Activated naive CD4-positive, alpha-beta T cell treated with anti-CD3 and anti-CD28 coated beads, Interleukin-2, amount 10 ng/mL, durations not matched to agents 7 days and 5 days (primary cell): Measurements from ENCODE around the gene EPHA5.

Experiments
- CTCF ChIA-PET: fragments of 350-600 bp; sonication (Branson Sonifier 250); formaldehyde crosslinking; loops from one replicate; lab custom pipeline; 2021; ENCODE audit warnings: antibody characterized with exemption; lab: Charles Lee
- DNase-seq: peaks from one replicate; pipeline ENCODE4 v3.0.0-alpha.2; 2020
- H3K27ac Mint-ChIP-seq: one replicate; pipeline ENCODE4 v1.8.0; 2021; ENCODE audit warnings: mild to moderate bottlenecking, moderate library complexity, mixed read lengths
- H3K27me3 Mint-ChIP-seq: one replicate; pipeline ENCODE4 v1.8.0; 2021; ENCODE audit warnings: mild to moderate bottlenecking, mixed read lengths
- H3K36me3 Mint-ChIP-seq: one replicate; pipeline ENCODE4 v1.8.0; 2021; ENCODE audit warnings: mixed read lengths
- H3K4me1 Mint-ChIP-seq: one replicate; pipeline ENCODE4 v1.8.0; 2021; ENCODE audit warnings: mixed read lengths
- H3K4me3 Mint-ChIP-seq: one replicate; pipeline ENCODE4 v1.8.0; 2021; ENCODE audit warnings: mild to moderate bottlenecking, moderate library complexity, mixed read lengths
- H3K9me3 Mint-ChIP-seq: one replicate; pipeline ENCODE4 v1.8.0; 2021; ENCODE audit warnings: mixed read lengths

The EPHA5 gene

GRCh38 chr4:65589921-65590320 is 80.4 kb downstream of the EPHA5 start:
- no peaks in the 10 kb centered on the region for H3K36me3 Mint-ChIP-seq
- H3K4me1 Mint-ChIP-seq, result no peaks in the 10 kb centered on the region
- DNase-seq, result no peak
- no peak overlapping the region for H3K27ac Mint-ChIP-seq
- H3K9me3 Mint-ChIP-seq, result peaks cover 3% of the 10 kb centered on the region
- no peak overlapping the region for H3K4me3 Mint-ChIP-seq
- no peaks in the 10 kb centered on the region for H3K27me3 Mint-ChIP-seq
- CTCF ChIA-PET, result interaction anchor here (0.6 kb wide), 1 partner anchor 102 kb away, joined by 4 read pairs; no protein-coding TSS in a partner anchor

DNA sequence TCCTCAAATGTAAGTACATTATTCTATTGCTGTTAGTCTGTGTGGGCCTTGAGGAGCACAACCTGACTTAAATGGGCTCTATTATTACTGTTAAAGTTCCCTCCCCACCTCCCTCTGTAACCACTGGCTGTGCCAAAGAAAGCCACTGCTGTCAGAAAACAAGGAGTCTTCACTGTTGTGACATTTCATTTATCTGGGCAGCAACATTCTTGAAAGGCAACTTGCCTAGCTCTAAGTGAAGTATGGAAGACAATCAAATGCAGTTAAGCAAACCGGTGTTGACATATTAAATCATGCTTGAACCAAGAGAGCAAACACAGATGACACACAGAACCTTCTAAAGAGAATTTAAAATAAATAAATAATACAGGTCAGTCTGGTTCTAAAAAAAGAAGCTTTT is 81.0 kb downstream of the EPHA5 start:
- DNase-seq, result no peak
- CTCF ChIA-PET, result no interaction called here
- peaks cover 3% of the 10 kb centered on the region for H3K9me3 Mint-ChIP-seq
- no peaks in the 10 kb centered on the region for H3K4me1 Mint-ChIP-seq
- no peak overlapping the region for H3K4me3 Mint-ChIP-seq
- no peaks in the 10 kb centered on the region for H3K27me3 Mint-ChIP-seq
- H3K36me3 Mint-ChIP-seq, result no peaks in the 10 kb centered on the region
- H3K27ac Mint-ChIP-seq, result no peak overlapping the region

DNA sequence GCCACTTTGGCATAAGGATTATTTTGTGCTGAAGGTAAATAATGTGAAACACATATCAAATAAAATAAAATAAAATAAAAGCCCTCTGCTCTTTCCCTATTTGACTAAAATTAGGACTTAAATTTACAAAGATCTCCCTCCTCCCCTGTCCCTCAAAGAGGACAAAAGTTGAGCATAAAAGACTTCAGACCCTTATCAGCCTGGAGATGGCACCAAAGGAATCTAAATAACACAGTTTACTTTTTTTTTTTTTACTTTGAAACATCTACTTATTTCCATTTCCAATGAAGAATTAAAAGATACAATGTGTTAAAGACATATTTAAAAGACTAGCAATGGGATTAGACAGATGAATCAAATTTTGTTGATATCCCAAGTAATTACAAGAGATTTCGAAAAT is 89.7 kb downstream of the EPHA5 start:
- Mint-ChIP-seq H3K36me3 (no peaks in the 10 kb centered on the region), H3K9me3 (no peaks in the 10 kb centered on the region), H3K4me1 (no peaks in the 10 kb centered on the region), H3K4me3 (no peak overlapping the region), H3K27me3 (no peaks in the 10 kb centered on the region), H3K27ac (no peak overlapping the region)
- CTCF ChIA-PET, result no interaction called here
- DNase-seq, result no peak

DNA sequence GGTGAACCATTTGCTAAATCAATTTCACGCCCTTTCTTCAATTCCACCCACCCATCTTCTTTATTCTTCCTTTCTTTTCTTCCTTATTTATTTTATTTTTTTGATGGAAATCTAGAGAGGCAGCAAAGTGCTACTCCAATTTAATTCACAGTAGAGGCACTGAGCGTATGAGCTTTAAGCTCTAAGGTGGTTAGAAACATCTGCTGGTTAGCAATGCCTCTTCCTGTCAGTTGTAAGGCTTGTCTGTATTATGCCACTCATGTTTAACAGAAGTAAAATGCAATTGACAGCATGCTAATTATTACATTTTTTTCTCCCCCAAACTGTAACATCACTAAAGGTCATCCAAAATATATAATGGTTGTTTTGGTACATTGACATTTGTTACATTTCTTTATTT is 103.8 kb downstream of the EPHA5 start:
- Mint-ChIP-seq H3K27ac (no peak overlapping the region), H3K36me3 (no peaks in the 10 kb centered on the region), H3K27me3 (no peaks in the 10 kb centered on the region), H3K4me3 (no peak overlapping the region), H3K4me1 (no peaks in the 10 kb centered on the region), H3K9me3 (no peaks in the 10 kb centered on the region)
- CTCF ChIA-PET, result no interaction called here
- no peak for DNase-seq

GRCh38 chr4:65561164-65561563 is 109.1 kb downstream of the EPHA5 start:
- CTCF ChIA-PET, result interaction anchor here (0.7 kb wide), 1 partner anchor 965 kb away, joined by 3 read pairs; no protein-coding TSS in a partner anchor
- Mint-ChIP-seq H3K4me1 (no peaks in the 10 kb centered on the region), H3K27me3 (no peaks in the 10 kb centered on the region), H3K36me3 (no peaks in the 10 kb centered on the region), H3K9me3 (no peaks in the 10 kb centered on the region), H3K27ac (no peak overlapping the region), H3K4me3 (no peak overlapping the region)
- no peak for DNase-seq

GRCh38 chr4:65559270-65559669 is 111.0 kb downstream of the EPHA5 start:
- Mint-ChIP-seq H3K4me1 (no peaks in the 10 kb centered on the region), H3K4me3 (no peak overlapping the region), H3K27me3 (no peaks in the 10 kb centered on the region), H3K9me3 (no peaks in the 10 kb centered on the region), H3K27ac (no peak overlapping the region), H3K36me3 (no peaks in the 10 kb centered on the region)
- CTCF ChIA-PET, result no interaction called here
- no peak for DNase-seq

DNA sequence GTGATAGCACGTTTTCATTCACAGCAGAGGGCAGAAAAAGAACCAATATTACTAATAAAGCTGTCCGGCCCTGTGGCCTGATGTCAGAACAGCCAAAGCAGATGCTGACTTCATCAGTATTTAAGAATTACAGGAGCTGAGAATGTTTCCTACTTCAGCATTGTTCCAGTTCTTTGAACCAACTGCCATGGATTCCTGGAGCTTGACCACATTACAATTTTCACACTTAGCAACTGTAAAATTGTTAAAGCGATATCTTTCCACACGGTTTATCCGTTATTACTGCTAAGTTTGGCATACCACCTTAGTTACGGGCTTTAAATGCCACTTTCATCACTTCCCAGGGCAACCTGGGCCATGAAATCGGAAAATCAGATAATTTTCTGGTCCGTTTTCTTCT is 118.2 kb downstream of the EPHA5 start:
- no peak for DNase-seq
- Mint-ChIP-seq H3K4me3 (no peak overlapping the region), H3K27me3 (no peaks in the 10 kb centered on the region), H3K36me3 (no peaks in the 10 kb centered on the region), H3K9me3 (no peaks in the 10 kb centered on the region), H3K27ac (no peak overlapping the region), H3K4me1 (no peaks in the 10 kb centered on the region)
- CTCF ChIA-PET, result no interaction called here

DNA sequence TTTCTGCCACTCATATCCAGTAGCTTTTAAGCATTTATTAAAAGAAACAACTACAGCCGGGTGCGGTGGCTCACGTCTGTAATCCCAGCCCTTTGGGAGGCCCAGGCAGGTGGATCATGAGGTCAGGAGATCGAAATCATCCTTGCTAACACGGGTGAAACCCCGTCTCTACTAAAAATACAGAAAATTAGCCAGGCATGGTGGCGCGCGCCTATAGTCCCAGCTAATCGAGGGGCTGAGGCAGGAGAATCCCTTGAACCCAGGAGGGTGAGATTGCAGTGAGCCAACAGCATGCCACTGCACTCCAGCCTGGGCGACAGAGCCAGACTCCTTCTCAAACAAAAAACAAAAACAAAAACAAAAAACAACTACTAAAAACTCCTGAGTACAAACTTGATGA is 119.8 kb downstream of the EPHA5 start:
- no peaks in the 10 kb centered on the region for H3K4me1 Mint-ChIP-seq

DNA sequence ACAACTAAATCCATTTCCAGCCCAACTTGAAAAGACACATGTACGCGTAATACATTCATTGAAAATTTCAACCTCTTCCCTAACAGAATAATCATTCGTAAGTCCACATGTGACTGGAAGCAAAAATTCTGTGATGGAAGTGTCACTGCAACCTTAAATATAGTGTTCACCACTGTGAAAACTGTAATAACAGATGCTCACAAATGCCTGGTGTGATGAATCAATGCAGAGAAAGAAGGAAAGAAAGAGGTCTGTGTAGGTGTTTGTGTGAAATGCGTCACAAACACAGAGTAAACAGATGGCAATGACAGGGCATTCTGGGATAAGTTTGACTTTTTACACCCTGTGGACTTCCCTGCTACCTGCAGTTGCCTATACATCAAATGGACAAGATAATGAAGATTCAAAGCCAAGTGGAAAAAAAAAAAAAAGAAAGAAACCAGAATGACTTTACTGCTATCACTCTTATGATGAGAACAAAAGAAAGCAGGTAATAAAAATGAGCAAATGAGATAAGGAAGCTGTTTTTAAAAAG is 123.3 kb downstream of the EPHA5 start:
- no peaks in the 10 kb centered on the region for H3K36me3 Mint-ChIP-seq
- no peaks in the 10 kb centered on the region for H3K27me3 Mint-ChIP-seq
- no peak overlapping the region for H3K4me3 Mint-ChIP-seq
- CTCF ChIA-PET, result no interaction called here
- no peak overlapping the region for H3K27ac Mint-ChIP-seq
- DNase-seq, result no peak
- peaks cover 3% of the 10 kb centered on the region for H3K9me3 Mint-ChIP-seq
- H3K4me1 Mint-ChIP-seq, result no peaks in the 10 kb centered on the region

More for the DNA sequence above, 119.8 kb downstream of the EPHA5 start:
- no peak overlapping the region for H3K27ac Mint-ChIP-seq
- no peaks in the 10 kb centered on the region for H3K9me3 Mint-ChIP-seq
- no peaks in the 10 kb centered on the region for H3K36me3 Mint-ChIP-seq
- DNase-seq, result no peak
- no peak overlapping the region for H3K4me3 Mint-ChIP-seq
- CTCF ChIA-PET, result no interaction called here
- H3K27me3 Mint-ChIP-seq, result no peaks in the 10 kb centered on the region

- CTCF ChIA-PET, result no interaction called here
- no peaks in the 10 kb centered on the region for H3K36me3 Mint-ChIP-seq
- H3K4me1 Mint-ChIP-seq, result no peaks in the 10 kb centered on the region
- no peak overlapping the region for H3K4me3 Mint-ChIP-seq
- no peak for DNase-seq
- no peaks in the 10 kb centered on the region for H3K27me3 Mint-ChIP-seq
- no peak overlapping the region for H3K27ac Mint-ChIP-seq
- H3K9me3 Mint-ChIP-seq, result peaks cover 3% of the 10 kb centered on the region
Observed at GRCh38 chr4:65538571-65538970, 131.7 kb downstream of the EPHA5 start.

GRCh38 chr4:65535113-65535512 is 135.2 kb downstream of the EPHA5 start:
- CTCF ChIA-PET, result no interaction called here
- Mint-ChIP-seq H3K4me1 (no peaks in the 10 kb centered on the region), H3K9me3 (no peaks in the 10 kb centered on the region), H3K4me3 (no peak overlapping the region), H3K36me3 (no peaks in the 10 kb centered on the region), H3K27ac (no peak overlapping the region), H3K27me3 (no peaks in the 10 kb centered on the region)
- DNase-seq, result no peak

DNA sequence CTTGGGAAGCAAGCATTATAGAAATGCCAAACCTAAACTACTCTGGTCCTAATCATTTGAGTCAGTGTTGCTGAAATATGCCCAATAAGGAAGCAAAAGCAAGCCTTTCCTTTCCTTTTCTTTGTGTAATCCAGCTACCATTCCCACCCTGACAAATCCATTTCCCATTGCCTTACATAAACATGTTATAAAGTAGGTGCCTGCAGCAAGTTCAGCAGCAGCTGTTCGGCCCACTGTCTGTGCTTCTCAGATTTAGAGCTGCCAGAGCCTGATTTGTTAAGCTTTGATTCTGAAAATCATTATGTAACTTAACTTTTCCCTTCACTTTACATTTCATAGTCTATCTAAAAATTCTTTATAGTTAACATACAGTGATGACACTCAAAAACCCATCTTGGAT is 148.6 kb downstream of the EPHA5 start:
- Mint-ChIP-seq H3K27me3 (no peaks in the 10 kb centered on the region), H3K36me3 (no peaks in the 10 kb centered on the region), H3K4me1 (no peaks in the 10 kb centered on the region), H3K9me3 (peaks cover 2% of the 10 kb centered on the region), H3K27ac (no peak overlapping the region), H3K4me3 (no peak overlapping the region)
- no peak for DNase-seq
- CTCF ChIA-PET, result no interaction called here

DNA sequence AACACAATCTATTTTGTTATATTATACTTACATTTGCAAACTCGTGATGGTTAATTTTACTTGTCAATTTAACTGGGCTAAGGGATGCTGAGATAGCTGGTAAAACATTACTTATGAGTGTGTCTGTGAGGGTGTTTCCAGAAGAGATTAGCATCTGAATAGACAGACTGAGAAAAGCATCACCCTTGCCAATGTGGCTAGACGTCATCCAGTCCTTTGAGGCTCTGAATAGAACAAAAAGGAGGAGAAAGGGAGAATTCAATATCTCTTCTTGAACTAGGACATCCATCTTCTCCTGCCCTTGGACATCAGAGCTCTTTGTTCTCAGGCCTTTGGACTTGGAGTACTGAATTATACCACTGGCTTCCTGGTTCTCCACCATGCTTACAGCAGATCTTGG is 154.6 kb downstream of the EPHA5 start:
- Mint-ChIP-seq H3K4me1 (no peaks in the 10 kb centered on the region), H3K27ac (no peak overlapping the region), H3K27me3 (no peaks in the 10 kb centered on the region), H3K4me3 (no peak overlapping the region), H3K36me3 (no peaks in the 10 kb centered on the region), H3K9me3 (peaks cover 1% of the 10 kb centered on the region)
- DNase-seq, result no peak
- CTCF ChIA-PET, result no interaction called here

DNA sequence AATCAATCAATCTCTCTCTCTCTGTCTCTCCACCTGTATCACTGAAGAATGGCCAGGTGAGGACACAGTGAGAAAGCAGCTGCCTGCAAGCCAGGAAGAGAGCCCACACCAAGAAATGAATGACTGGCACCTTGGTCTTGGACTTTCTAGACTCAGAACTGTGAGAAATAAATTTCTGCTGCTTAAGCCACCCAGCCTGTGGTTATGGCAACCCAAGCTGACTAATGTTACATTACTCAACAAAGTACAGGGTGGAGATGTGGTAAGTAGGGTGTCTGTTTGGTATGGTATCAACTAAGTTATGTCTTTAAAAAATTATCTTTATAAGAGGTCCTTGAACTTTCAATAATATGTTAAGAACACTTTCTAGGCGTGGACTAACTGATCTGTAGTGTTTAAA is 159.3 kb downstream of the EPHA5 start:
- Mint-ChIP-seq H3K4me1 (no peaks in the 10 kb centered on the region), H3K9me3 (peaks cover 1% of the 10 kb centered on the region), H3K4me3 (no peak overlapping the region), H3K27me3 (no peaks in the 10 kb centered on the region), H3K27ac (no peak overlapping the region), H3K36me3 (no peaks in the 10 kb centered on the region)
- DNase-seq, result no peak
- CTCF ChIA-PET, result no interaction called here

DNA sequence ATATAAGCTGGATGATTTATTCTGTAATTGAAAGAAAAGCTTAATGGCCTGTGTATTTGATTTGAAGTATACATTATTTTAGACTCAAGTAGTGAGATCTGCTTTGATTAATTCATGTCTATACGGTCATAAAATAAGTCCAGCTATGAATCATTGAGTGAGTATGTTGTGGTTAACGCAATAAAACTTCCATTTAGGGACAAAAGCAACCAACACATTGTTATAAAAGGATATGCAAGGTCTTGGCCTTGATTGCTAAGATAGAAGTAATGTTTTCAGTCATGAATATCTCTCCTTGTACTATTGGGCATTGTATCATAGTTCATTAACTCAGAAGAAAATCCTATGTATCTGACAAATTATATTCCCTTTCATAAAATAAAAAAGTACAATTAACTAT is 162.1 kb downstream of the EPHA5 start:
- no peaks in the 10 kb centered on the region for H3K27me3 Mint-ChIP-seq
- CTCF ChIA-PET, result no interaction called here

More for the DNA sequence above, 162.1 kb downstream of the EPHA5 start:
- H3K9me3 Mint-ChIP-seq, result peaks cover 3% of the 10 kb centered on the region
- no peak for DNase-seq
- H3K4me1 Mint-ChIP-seq, result no peaks in the 10 kb centered on the region
- no peaks in the 10 kb centered on the region for H3K36me3 Mint-ChIP-seq
- no peak overlapping the region for H3K4me3 Mint-ChIP-seq
- no peak overlapping the region for H3K27ac Mint-ChIP-seq
